Measurements from ENCODE around the gene CTU2.

CTU2 gene

GRCh38 chr16:88743693-88744576, 37.6 kb downstream of the CTU2 start:
- DNase-seq (ENCODE audit: low spot score): peak; percentile 53

GRCh38 chr16:88744577-88745521, 38.5 kb downstream of the CTU2 start:
- DNase-seq (ENCODE audit: low spot score): no peak

- no peak for DNase-seq (ENCODE audit: low spot score)
These were observed 40.2 kb downstream of the CTU2 start for GRCh38 chr16:88746506-88746905.

- DNase-seq (ENCODE audit: low spot score): no peak
These were observed 41.4 kb downstream of the CTU2 start for GRCh38 chr16:88747588-88748301.

GRCh38 chr16:88748364-88748763, 42.1 kb downstream of the CTU2 start:
- DNase-seq (ENCODE audit: low spot score): no peak

GRCh38 chr16:88749358-88749757, 43.1 kb downstream of the CTU2 start:
- DNase-seq (ENCODE audit: low spot score): no peak

GRCh38 chr16:88750854-88751253, 44.6 kb downstream of the CTU2 start:
- no peak for DNase-seq (ENCODE audit: low spot score)

- no peak for DNase-seq (ENCODE audit: low spot score)
These were observed 46.2 kb downstream of the CTU2 start for GRCh38 chr16:88752386-88753002.

- DNase-seq (ENCODE audit: low spot score): no peak
These were observed 46.9 kb downstream of the CTU2 start for GRCh38 chr16:88753191-88753590.

GRCh38 chr16:88753602-88754001, 47.3 kb downstream of the CTU2 start:
- no peak for DNase-seq (ENCODE audit: low spot score)

GRCh38 chr16:88754109-88754911, 48.0 kb downstream of the CTU2 start:
- DNase-seq (ENCODE audit: low spot score): no peak

- no peak for DNase-seq (ENCODE audit: low spot score)
These were observed 48.8 kb downstream of the CTU2 start for GRCh38 chr16:88754912-88755744.

- no peak for DNase-seq (ENCODE audit: low spot score)
These were observed 49.6 kb downstream of the CTU2 start for GRCh38 chr16:88755745-88756443.

GRCh38 chr16:88758227-88758943, 52.1 kb downstream of the CTU2 start:
- DNase-seq (ENCODE audit: low spot score): no peak

- DNase-seq (ENCODE audit: low spot score): no peak
These were observed 52.6 kb downstream of the CTU2 start for GRCh38 chr16:88758944-88759244.

GRCh38 chr16:88759245-88759975, 53.1 kb downstream of the CTU2 start:
- DNase-seq (ENCODE audit: low spot score): no peak

- DNase-seq (ENCODE audit: low spot score): no peak
These were observed 53.7 kb downstream of the CTU2 start for GRCh38 chr16:88759976-88760350.

- no peak for DNase-seq (ENCODE audit: low spot score)
These were observed 54.3 kb downstream of the CTU2 start for GRCh38 chr16:88760424-88761142.
